GM12801 (cell line): ENCODE data around the gene LAMA4.

Experiments
- CTCF ChIP-seq: IDR thresholded peaks from one replicate; pipeline ENCODE4 v1.5.1; 2011; ENCODE audit warnings: control low read depth; ENCODE audit not compliant: insufficient read length; ENCODE audit errors: extremely low read depth

The LAMA4 gene

DNA sequence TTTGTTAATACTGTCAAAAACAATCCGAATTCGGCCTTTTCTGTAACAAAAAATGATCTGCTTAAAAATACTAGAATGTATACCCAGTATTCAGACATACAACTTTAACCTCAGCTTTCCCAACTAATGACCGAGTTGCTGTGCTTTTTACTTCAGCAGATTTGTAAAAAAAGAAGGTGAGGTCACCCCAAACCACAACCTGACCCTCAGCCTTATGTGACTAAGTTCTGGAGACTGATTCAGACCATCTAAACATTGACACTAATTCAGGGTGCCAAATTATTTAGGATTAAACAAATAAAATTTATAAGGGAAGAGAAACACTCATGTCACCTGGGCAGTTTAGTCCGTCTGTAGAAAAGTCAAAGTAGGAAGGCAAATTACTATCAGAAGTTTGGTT, 192.8 kb downstream of the LAMA4 start:
- TF ChIP-seq CTCF: no peak
